ENCODE measurements around the gene MLC1.

Gene MLC1

DNA sequence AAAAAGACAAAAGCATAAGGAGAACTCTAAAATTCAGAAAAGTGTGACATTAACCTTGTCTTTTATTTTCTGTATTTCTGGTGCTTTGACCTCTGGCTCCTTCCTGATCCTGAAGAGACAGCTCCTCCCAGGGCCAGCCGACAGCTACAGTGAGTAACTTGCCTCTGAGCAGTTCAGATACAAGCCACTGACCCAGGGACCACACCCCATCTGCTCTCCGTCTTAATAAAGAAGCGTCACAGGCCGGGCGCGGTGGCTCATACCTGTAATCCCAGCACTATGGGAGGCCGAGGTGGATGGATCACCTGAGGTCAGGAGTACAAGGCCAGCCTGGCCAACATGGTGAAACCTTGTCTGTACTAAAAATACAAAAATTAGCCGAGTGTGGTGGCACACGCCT, 6.5 kb downstream of the MLC1 start:
- no peak overlapping the region for H3K4me3 ChIP-seq (replicated peaks; ENCODE audit: low read depth, low read length)
- DNase-seq (ENCODE audit: low read depth) = no peak
- no peak for TF ChIP-seq CTCF (IDR thresholded peaks at IDR 0.05; ENCODE audit: low read length, missing control alignments)

- no peak for DNase-seq (ENCODE audit: low read depth)
- H3K4me3 ChIP-seq (replicated peaks; ENCODE audit: low read depth, low read length) = no peak overlapping the region
- no peak for TF ChIP-seq CTCF (IDR thresholded peaks at IDR 0.05; ENCODE audit: low read length, missing control alignments)
Measured at GRCh38 chr22:50078246-50078645, 7.0 kb downstream of the MLC1 start.

DNA sequence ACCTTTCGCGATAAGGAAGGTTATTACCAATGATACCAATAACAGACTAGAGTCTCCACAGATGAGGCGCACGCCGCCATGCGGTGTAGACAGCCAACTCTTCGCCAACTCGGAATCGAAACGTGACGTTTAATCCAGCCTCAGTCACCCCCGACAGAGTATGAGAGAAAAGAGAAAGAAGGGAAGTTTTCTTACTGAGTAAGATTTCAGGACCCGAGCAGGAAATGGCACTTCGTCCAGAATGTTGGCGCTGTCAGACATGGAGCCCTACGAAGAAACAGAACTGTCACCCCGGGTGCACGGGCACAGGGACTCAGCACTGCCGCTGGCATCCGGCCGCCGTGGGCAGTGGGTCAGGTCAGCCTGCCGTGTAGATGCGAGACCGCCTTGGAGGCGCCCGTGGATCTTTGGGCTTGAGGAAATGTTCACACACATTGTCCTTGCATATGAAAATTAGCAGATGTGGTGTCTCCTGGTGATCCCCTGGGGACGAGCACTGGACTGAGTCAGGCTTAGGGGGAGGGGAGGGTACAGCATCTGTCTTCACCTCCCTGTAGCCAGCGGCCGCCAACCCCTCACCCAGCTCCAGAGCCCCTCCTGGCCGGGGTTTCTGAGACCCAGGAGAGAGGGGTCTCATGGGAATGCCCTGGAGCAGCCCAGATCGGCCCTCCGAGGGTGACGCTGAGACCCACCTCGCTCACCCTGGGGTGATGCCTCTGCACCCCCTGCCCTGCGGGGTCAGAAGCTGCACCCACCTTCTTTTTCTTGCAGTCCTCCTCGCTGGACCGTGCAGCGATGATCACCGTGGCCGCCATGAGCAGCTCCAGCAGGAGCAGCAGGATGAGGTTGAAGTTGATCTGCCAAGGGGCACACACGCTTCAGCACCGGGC, 8.3 kb downstream of the MLC1 start:
- TF ChIP-seq CTCF (IDR thresholded peaks at IDR 0.05; ENCODE audit: low read length, missing control alignments) = no peak
- no peak overlapping the region for H3K4me3 ChIP-seq (replicated peaks; ENCODE audit: low read depth, low read length)

DNA sequence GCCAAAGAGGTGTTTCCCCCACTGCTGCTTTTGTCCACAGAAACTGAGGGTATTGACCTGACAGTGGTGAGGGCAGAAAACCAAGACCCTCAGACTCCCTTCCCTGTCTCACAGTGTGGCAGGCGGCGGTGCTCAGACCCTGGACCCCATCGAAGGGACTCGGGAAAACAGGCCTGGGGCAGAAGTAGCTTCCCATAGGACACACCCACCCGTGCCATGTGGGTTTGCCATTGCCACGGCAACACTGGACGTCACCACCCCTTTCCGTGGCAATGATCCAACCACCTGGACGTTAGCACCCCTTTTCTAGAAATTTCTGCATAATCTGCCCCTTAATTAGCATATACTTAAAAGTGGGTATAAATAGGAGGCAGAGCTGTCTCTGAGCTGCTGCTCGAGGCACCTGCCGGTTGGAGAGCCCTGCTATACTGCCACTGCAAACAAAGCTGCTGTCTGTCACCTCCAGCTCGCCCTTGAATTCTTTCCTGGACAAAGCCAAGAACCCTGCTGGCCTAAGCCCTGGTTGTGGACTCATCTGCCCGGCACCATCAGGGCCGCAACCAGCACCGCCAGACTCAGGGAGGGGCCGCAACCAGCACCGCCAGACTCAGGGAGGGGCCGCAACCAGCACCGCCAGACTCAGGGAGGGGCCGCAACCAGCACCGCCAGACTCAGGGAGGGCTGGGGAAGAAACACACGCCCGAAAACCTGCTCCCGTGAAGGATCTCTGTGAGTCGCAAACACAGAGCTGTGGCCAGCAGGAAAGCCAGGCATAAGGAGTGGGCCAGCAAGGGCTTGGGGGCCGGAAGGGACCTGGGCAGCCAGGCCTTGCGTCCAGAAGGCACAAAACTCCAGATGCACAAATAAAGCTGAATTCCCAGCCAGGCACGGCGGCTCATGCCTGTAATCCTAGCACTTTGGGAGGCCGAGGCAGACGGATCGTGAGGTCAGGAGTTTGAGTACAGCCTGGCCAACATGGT, 10.4 kb downstream of the MLC1 start:
- H3K4me3 ChIP-seq (replicated peaks; ENCODE audit: low read depth, low read length) = no peak overlapping the region
- no peak for TF ChIP-seq CTCF (IDR thresholded peaks at IDR 0.05; ENCODE audit: low read length, missing control alignments)
- no peak for DNase-seq (ENCODE audit: low read depth)

More for the DNA sequence above, 8.3 kb downstream of the MLC1 start:
- DNase-seq (ENCODE audit: low read depth) = no peak

- no peak overlapping the region for H3K4me3 ChIP-seq (replicated peaks; ENCODE audit: low read depth, low read length)
- DNase-seq (ENCODE audit: low read depth) = no peak
- no peak for TF ChIP-seq CTCF (IDR thresholded peaks at IDR 0.05; ENCODE audit: low read length, missing control alignments)
Measured at GRCh38 chr22:50074056-50074455, 11.2 kb downstream of the MLC1 start.

- no peak for DNase-seq (ENCODE audit: low read depth)
- no peak overlapping the region for H3K4me3 ChIP-seq (replicated peaks; ENCODE audit: low read depth, low read length)
- no peak for TF ChIP-seq CTCF (IDR thresholded peaks at IDR 0.05; ENCODE audit: low read length, missing control alignments)
Measured at GRCh38 chr22:50072714-50073538, 12.3 kb downstream of the MLC1 start.

All from fibroblast of pulmonary artery (primary cell).